SK-N-MC (cell line): ENCODE results near the gene ADISSP.

Experiments used
- DNase-seq: peaks from one replicate; pipeline ENCODE4 v3.0.0-alpha.2; 2011; ENCODE audit warnings: low read depth, low spot score
- H3K27ac ChIP-seq: fragments of 200-600 bp; sonication (generic); 2 replicates; pipeline ENCODE4 v1.5.1; 2016; ENCODE audit warnings: mixed run types
- H3K36me3 ChIP-seq: fragments of 200-600 bp; sonication (generic); 2 replicates; pipeline ENCODE4 v1.6.1; 2017; ENCODE audit warnings: antibody characterized with exemption, low read length, mixed read lengths; ENCODE audit not compliant: insufficient read depth
- H3K4me3 ChIP-seq: fragments of 200-600 bp; sonication (generic); 2 replicates; pipeline ENCODE4 v1.5.1; 2016
- H3K9ac ChIP-seq: fragments of 200-600 bp; sonication (generic); 2 replicates; pipeline ENCODE4 v1.8.0; 2017; ENCODE audit warnings: mixed run types, mixed read lengths; ENCODE audit not compliant: insufficient read length
- H3K9me3 ChIP-seq: fragments of 200-600 bp; sonication (generic); 2 replicates; pipeline ENCODE4 v1.6.1; 2017; ENCODE audit warnings: low read depth, mild to moderate bottlenecking, antibody characterized with exemption, low read length, moderate library complexity, mixed read lengths
- EZH2 ChIP-seq: fragments of 200-600 bp; sonication (generic); IDR thresholded peaks from one replicate; pipeline ENCODE4 v1.6.1; 2017; ENCODE audit warnings: antibody characterized with exemption
- FOXP2 ChIP-seq: optimal IDR thresholded peaks from 2 replicates; pipeline ENCODE3; 2011; ENCODE audit warnings: mild to moderate bottlenecking, moderate library complexity; ENCODE audit not compliant: insufficient read depth; ENCODE audit errors: extremely low read length, control extremely low read depth
- POLR2AphosphoS5 ChIP-seq: IDR thresholded peaks from 2 replicates; pipeline ENCODE4 v1.6.1; 2012; ENCODE audit warnings: mild to moderate bottlenecking, low read depth, low read length, borderline replicate concordance

Gene ADISSP

GRCh38 chr20:3800878-3801260 is 33.3 kb upstream of the ADISSP start:
- Histone ChIP-seq H3K27ac (no peak overlapping the region), H3K4me3 (no peak overlapping the region), H3K9ac (no peak overlapping the region), H3K9me3 (no peaks in the 10 kb centered on the region), H3K36me3 (peaks cover 79% of the 10 kb centered on the region)
- no peak for DNase-seq
- TF ChIP-seq EZH2 (no peak), FOXP2 (no peak), POLR2AphosphoS5 (no peak)

DNA sequence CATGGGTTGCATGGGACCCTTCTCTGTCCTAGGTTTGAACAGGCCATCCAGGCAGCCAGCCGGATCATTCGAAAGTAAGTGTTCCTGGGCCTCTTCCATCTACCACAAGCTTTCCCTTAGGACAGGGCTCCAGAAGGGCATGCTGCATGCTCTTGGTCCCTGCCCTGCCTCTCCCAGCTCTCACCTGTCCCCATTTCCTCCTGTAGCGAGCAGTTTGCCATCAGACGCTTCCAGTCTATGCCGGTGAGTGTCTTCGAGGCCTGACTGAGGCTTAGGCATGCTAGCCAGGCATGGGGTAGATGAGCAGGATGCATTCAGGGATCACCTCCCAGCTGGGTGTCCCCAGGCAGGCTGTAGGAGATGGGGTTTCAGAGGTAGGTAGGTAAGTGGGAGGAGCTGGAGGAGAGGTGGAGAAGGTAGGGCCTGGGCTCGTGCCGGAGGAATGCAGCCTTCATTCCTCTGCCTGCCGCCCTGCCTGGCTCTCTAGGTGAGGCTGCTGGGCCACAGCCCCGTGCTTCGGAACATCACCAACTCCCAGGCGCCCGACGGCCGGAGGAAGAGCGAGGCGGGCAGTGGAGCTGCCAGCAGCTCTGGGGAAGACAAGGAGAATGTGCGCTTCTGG is 32.8 kb upstream of the ADISSP start:
- no peak for DNase-seq
- Histone ChIP-seq H3K27ac (peak overlapping the region; percentile 42; the same call in 1 of the 2 replicates), H3K4me3 (no peak overlapping the region), H3K9me3 (no peaks in the 10 kb centered on the region), H3K36me3 (peaks cover 74% of the 10 kb centered on the region), H3K9ac (no peak overlapping the region)
- TF ChIP-seq POLR2AphosphoS5: no peak
- TF ChIP-seq EZH2: no peak
- no peak for TF ChIP-seq FOXP2

- DNase-seq: no peak
- peak overlapping the region; percentile 88 for H3K9ac ChIP-seq
- H3K27ac ChIP-seq: peak overlapping the region; percentile 70
- TF ChIP-seq FOXP2 (no peak), EZH2 (no peak), POLR2AphosphoS5 (no peak; the same call in 1 of the 2 replicates)
- peak overlapping the region; percentile 92 for H3K4me3 ChIP-seq
- no peaks in the 10 kb centered on the region for H3K9me3 ChIP-seq
- H3K36me3 ChIP-seq: peaks cover 59% of the 10 kb centered on the region
Measured at GRCh38 chr20:3798908-3799248, 31.3 kb upstream of the ADISSP start.

GRCh38 chr20:3798373-3798768 is 30.8 kb upstream of the ADISSP start:
- DNase-seq: no peak
- H3K4me3 ChIP-seq: peak overlapping the region; percentile 92
- TF ChIP-seq FOXP2 (no peak), POLR2AphosphoS5 (no peak), EZH2 (no peak)
- H3K9me3 ChIP-seq: no peaks in the 10 kb centered on the region
- peak overlapping the region; percentile 70 for H3K27ac ChIP-seq
- H3K36me3 ChIP-seq: peaks cover 54% of the 10 kb centered on the region
- H3K9ac ChIP-seq: peak overlapping the region; percentile 88

- no peak for DNase-seq
- Histone ChIP-seq H3K36me3 (peaks cover 48% of the 10 kb centered on the region), H3K9ac (peak overlapping the region; percentile 88), H3K9me3 (no peaks in the 10 kb centered on the region), H3K4me3 (peak overlapping the region; percentile 92), H3K27ac (peak overlapping the region; percentile 70)
- no peak for TF ChIP-seq FOXP2
- TF ChIP-seq POLR2AphosphoS5: no peak
- TF ChIP-seq EZH2: no peak
Measured at GRCh38 chr20:3797592-3798372, 30.2 kb upstream of the ADISSP start.

DNA sequence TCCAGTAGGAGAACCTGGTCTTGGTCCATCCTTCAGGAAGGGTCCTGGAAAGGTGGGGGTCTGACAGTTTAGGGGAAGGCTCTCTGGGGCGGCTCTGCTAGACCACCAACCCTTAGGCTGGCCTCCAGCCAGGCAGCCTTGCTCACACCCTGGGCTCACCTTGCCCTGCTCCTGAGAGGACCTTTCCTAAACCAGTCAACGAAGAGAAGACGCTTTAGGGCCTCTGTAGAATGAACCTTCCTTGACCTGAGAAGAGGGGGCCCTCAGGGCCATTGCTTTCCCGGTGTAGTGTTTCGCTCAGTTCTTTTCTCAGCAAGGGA is 29.6 kb upstream of the ADISSP start:
- H3K36me3 ChIP-seq: peaks cover 42% of the 10 kb centered on the region
- H3K27ac ChIP-seq: peak overlapping the region; percentile 70; the same call in 1 of the 2 replicates
- H3K9ac ChIP-seq: peak overlapping the region; percentile 88
- H3K9me3 ChIP-seq: no peaks in the 10 kb centered on the region
- no peak for DNase-seq
- peak overlapping the region; percentile 92 for H3K4me3 ChIP-seq
- no peak for TF ChIP-seq EZH2
- TF ChIP-seq POLR2AphosphoS5: no peak; the same call in 1 of the 2 replicates
- TF ChIP-seq FOXP2: no peak

DNA sequence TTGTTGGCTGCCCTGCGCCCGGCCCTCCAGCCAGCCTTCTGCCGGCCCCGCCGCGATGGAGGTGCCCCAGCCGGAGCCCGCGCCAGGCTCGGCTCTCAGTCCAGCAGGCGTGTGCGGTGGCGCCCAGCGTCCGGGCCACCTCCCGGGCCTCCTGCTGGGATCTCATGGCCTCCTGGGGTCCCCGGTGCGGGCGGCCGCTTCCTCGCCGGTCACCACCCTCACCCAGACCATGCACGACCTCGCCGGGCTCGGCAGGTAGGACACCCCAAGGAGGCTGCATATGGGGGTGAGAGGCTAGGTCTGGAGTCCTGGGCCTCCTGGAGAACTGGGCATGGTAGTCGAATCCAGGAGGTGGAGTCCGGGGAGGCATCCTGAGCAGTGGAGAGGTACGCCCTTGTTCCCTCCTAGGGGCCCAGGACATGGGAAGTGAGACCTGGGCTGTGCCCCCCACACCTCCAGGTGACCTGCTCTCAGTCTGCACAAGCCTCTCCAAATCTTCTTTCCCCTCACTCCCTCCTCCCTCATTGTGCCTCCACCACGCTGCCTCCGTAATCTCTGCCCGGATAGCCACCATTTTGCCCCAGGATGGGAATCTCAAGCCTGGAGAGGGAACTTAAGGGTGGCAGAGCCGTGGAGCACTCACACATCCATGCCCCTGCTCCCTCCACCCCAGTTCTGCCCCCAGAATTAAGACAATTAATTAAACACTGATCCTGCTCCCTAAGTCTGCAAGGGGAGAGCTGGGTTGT is 29.1 kb upstream of the ADISSP start:
- Histone ChIP-seq H3K9ac (peak overlapping the region; percentile 88), H3K27ac (peak overlapping the region; percentile 70; the same call in 1 of the 2 replicates), H3K4me3 (peak overlapping the region; percentile 92), H3K36me3 (peaks cover 37% of the 10 kb centered on the region), H3K9me3 (no peaks in the 10 kb centered on the region)
- no peak for TF ChIP-seq FOXP2
- no peak for TF ChIP-seq POLR2AphosphoS5
- no peak for TF ChIP-seq EZH2
- no peak for DNase-seq
